ENCODE measurements around the gene SLC20A1. TPM values are rescaled to one million over a fixed set of nuclear protein-coding genes. Genes with fewer than 3 reads are reported as not detected.

SLC20A1 gene
- total RNA-seq, 4 donors from 2014 or later: 9.4 to 173 (median 148) TPM

DNA sequence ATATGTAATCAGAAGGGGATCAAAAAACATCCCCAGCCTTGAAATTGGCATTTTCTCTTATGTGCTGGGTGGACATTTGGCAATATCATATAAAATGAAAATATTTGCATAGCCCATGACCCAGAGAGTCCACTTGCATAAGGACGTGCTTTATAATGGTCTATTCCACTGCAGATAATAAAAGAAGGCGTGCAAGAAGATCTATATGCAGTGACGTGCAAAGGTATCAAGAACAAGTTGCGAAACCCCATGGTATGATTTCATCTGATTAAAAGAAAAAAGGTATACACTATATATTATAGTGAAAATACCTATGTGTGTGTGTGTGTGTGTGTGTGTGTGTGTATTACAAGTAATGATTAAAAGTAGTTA, 8.5 kb upstream of the SLC20A1 start:
- Histone ChIP-seq H3K27ac (no peak overlapping the region), H3K4me3 (no peak overlapping the region), H3K4me1 (peaks cover 0 to 36% (median 2%) of the 10 kb centered on the region in 4 donors), H3K36me3 (no peaks in the 10 kb centered on the region), H3K9me3 (no peaks in the 10 kb centered on the region), H3K27me3 (no peaks in the 10 kb centered on the region)
- intact Hi-C loops (cut with DNase I; ENCODE audit: low total_unique reads) (no loop called here), in situ Hi-C loops (cut with MboI; ENCODE audit: low pct_ligation_motif_present in 1 of 4, low pct_unique_long_range_greater_than_20kb in 1 of 4, low sequenced_read_pairs in 3 of 4) (no loop called here)
- DNase-seq: peak; percentile 1
- TF ChIP-seq CTCF (IDR thresholded peaks at IDR 0.05) (no peak), POLR2A (IDR thresholded peaks at IDR 0.05) (no peak), POLR2AphosphoS5 (IDR thresholded peaks at IDR 0.05) (no peak), EP300 (IDR thresholded peaks at IDR 0.05; ENCODE audit: low read depth) (no peak)
- WGBS, 2 donors (ENCODE audit: low coverage in 1 of 2): 56 to 70% methylated on average over 4 of the region's 4 CpGs

- TF ChIP-seq EP300 (IDR thresholded peaks at IDR 0.05; ENCODE audit: low read depth): no peak
- TF ChIP-seq POLR2AphosphoS5 (IDR thresholded peaks at IDR 0.05): no peak
- TF ChIP-seq POLR2A (IDR thresholded peaks at IDR 0.05): no peak
- no peak for TF ChIP-seq CTCF (IDR thresholded peaks at IDR 0.05)
- Histone ChIP-seq H3K27ac (no peak overlapping the region), H3K9me3 (no peaks in the 10 kb centered on the region), H3K4me3 (no peak overlapping the region), H3K27me3 (no peaks in the 10 kb centered on the region), H3K36me3 (no peaks in the 10 kb centered on the region), H3K4me1 (peaks cover 5 to 57% (median 15%) of the 10 kb centered on the region in 4 donors)
- DNase-seq: no peak
- 85 to 89% methylated on average over 2 to 3 of the region's 3 CpGs for WGBS, 2 donors (ENCODE audit: low coverage in 1 of 2)
- in situ Hi-C loops (cut with MboI; ENCODE audit: low pct_ligation_motif_present in 1 of 4, low pct_unique_long_range_greater_than_20kb in 1 of 4, low sequenced_read_pairs in 3 of 4) (no loop called here), intact Hi-C loops (cut with DNase I; ENCODE audit: low total_unique reads) (no loop called here)
Measured at GRCh38 chr2:112639936-112640335, 5.8 kb upstream of the SLC20A1 start.

DNA sequence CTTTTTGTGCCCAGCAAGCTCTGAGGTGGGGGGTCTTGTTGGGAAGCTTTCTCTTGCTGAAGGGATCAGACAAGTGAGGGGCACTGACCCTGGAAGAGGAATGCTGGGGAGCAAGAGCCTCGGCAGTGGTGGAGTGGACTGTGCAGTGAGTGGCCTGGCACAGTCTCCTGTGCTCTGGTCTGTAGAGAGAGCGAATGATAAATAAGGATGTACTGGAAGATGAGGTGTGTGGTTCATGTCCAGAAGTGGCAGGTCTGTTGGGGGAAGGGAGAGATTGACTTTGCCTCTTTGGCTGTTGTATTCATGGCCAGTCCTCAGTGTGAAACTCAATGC, 5.3 kb upstream of the SLC20A1 start:
- no peak for DNase-seq
- TF ChIP-seq EP300 (IDR thresholded peaks at IDR 0.05; ENCODE audit: low read depth) (no peak), POLR2A (IDR thresholded peaks at IDR 0.05) (no peak), POLR2AphosphoS5 (IDR thresholded peaks at IDR 0.05) (no peak), CTCF (IDR thresholded peaks at IDR 0.05) (no peak)
- no peaks in the 10 kb centered on the region for H3K27me3 ChIP-seq
- no peak overlapping the region for H3K27ac ChIP-seq
- H3K9me3 ChIP-seq: no peaks in the 10 kb centered on the region
- in situ Hi-C loops (cut with MboI; ENCODE audit: low pct_ligation_motif_present in 1 of 4, low pct_unique_long_range_greater_than_20kb in 1 of 4, low sequenced_read_pairs in 3 of 4) (no loop called here), intact Hi-C loops (cut with DNase I; ENCODE audit: low total_unique reads) (no loop called here)
- H3K4me3 ChIP-seq: no peak overlapping the region
- no peaks in the 10 kb centered on the region for H3K36me3 ChIP-seq
- WGBS, 2 donors (ENCODE audit: low coverage in 1 of 2): 90% methylated on average over 2 of the region's 2 CpGs; no CpG with 5 or more reads in 1 of the 2 donors
- H3K4me1 ChIP-seq: peaks cover 6 to 60% (median 16%) of the 10 kb centered on the region in 4 donors

- Histone ChIP-seq H3K4me3 (no peak overlapping the region), H3K4me1 (peaks cover 6 to 60% (median 16%) of the 10 kb centered on the region in 4 donors), H3K27me3 (no peaks in the 10 kb centered on the region), H3K9me3 (no peaks in the 10 kb centered on the region), H3K27ac (peak overlapping the region in 1 of 4 donors; percentile 9), H3K36me3 (no peaks in the 10 kb centered on the region)
- intact Hi-C loops (cut with DNase I; ENCODE audit: low total_unique reads) (no loop called here), in situ Hi-C loops (cut with MboI; ENCODE audit: low pct_ligation_motif_present in 1 of 4, low pct_unique_long_range_greater_than_20kb in 1 of 4, low sequenced_read_pairs in 3 of 4) (no loop called here)
- DNase-seq: no peak
- TF ChIP-seq POLR2AphosphoS5 (IDR thresholded peaks at IDR 0.05): no peak
- no peak for TF ChIP-seq CTCF (IDR thresholded peaks at IDR 0.05)
- no peak for TF ChIP-seq POLR2A (IDR thresholded peaks at IDR 0.05)
- no peak for TF ChIP-seq EP300 (IDR thresholded peaks at IDR 0.05; ENCODE audit: low read depth)
- 73 to 82% methylated on average over 2 to 8 of the region's 8 CpGs for WGBS, 2 donors (ENCODE audit: low coverage in 1 of 2)
Measured at GRCh38 chr2:112640800-112641675, 4.7 kb upstream of the SLC20A1 start.
